OCI-LY7 (cell line): Measurements from ENCODE around the gene MAP1LC3B. TPM values are rescaled to one million over a fixed set of nuclear protein-coding genes. Genes with fewer than 3 reads are reported as not detected.

ENCODE experiments used
- BruUV-seq: library from RNA; stranded (reverse); fragments of 400-500 nt; replicated peaks from 2 replicates; lab custom pipeline; 2021; lab: Mats Ljungman, UMichigan
- CTCF ChIA-PET: fragments of 300-600 bp; sonication (Branson Sonifier 250); formaldehyde crosslinking; loops from one replicate; lab custom pipeline; 2022; ENCODE audit warnings: antibody characterized with exemption; ENCODE audit not compliant: unreplicated experiment; lab: Charles Lee
- POLR2A ChIA-PET: fragments of 300-600 bp; sonication (Branson Sonifier 250); formaldehyde crosslinking; loops from one replicate; lab custom pipeline; 2022; ENCODE audit warnings: antibody characterized with exemption; lab: Charles Lee
- DNase-seq: peaks from one replicate; pipeline ENCODE4 v3.0.0-alpha.2; 2015; ENCODE audit warnings: low spot score
- H2AFZ ChIP-seq: fragments of 200-600 bp; sonication (generic), shearing (Covaris generic); 2 replicates; pipeline ENCODE4 v1.6.1; 2014; ENCODE audit warnings: mild to moderate bottlenecking, antibody characterized with exemption, low read length, moderate library complexity
- H3K27ac ChIP-seq: fragments of 200-600 bp; sonication (generic); 2 replicates; pipeline ENCODE4 v1.5.1; 2014; ENCODE audit warnings: mixed run types, low read depth, mild to moderate bottlenecking, moderate library complexity, low read length, inconsistent platforms; ENCODE audit not compliant: poor library complexity, severe bottlenecking
- H3K36me3 ChIP-seq: fragments of 200-600 bp; sonication (generic); 2 replicates; pipeline ENCODE4 v1.6.1; 2014; ENCODE audit warnings: mild to moderate bottlenecking, antibody characterized with exemption, low read length, moderate library complexity, mixed read lengths; ENCODE audit not compliant: insufficient read depth
- H3K4me1 ChIP-seq: fragments of 200-600 bp; sonication (generic); 2 replicates; pipeline ENCODE4 v1.5.1; 2014; ENCODE audit warnings: mild to moderate bottlenecking, low read length; ENCODE audit not compliant: insufficient read depth, poor library complexity, severe bottlenecking
- H3K4me2 ChIP-seq: fragments of 200-600 bp; sonication (generic); 2 replicates; pipeline ENCODE4 v1.6.1; 2014; ENCODE audit warnings: mild to moderate bottlenecking, low read length
- H3K4me3 ChIP-seq: fragments of 200-600 bp; sonication (generic); 2 replicates; pipeline ENCODE4 v1.5.1; 2014; ENCODE audit warnings: mild to moderate bottlenecking, low read depth, low read length; ENCODE audit not compliant: poor library complexity, severe bottlenecking
- H3K79me2 ChIP-seq: fragments of 200-600 bp; sonication (generic); 2 replicates; pipeline ENCODE4 v1.6.1; 2016; ENCODE audit warnings: low read depth, mild to moderate bottlenecking, low read length, moderate library complexity, mixed read lengths; ENCODE audit not compliant: insufficient read depth
- H3K9me2 ChIP-seq: fragments of 200-600 bp; sonication (generic); 2 replicates; pipeline ENCODE4 v1.6.1; 2016; ENCODE audit warnings: mild to moderate bottlenecking, low read length, mixed read lengths; ENCODE audit not compliant: insufficient read depth
- H3K9me3 ChIP-seq: fragments of 200-600 bp; sonication (generic); 2 replicates; pipeline ENCODE4 v1.6.1; 2014; ENCODE audit warnings: mild to moderate bottlenecking, mixed run types, low read length, mixed read lengths
- H4K20me1 ChIP-seq: fragments of 200-600 bp; sonication (generic); 2 replicates; pipeline ENCODE4 v1.6.1; 2014; ENCODE audit warnings: mild to moderate bottlenecking, antibody characterized with exemption, low read length, moderate library complexity, mixed read lengths; ENCODE audit not compliant: insufficient read depth
- EZH2phosphoT487 ChIP-seq: fragments of 200-600 bp; sonication (generic); IDR thresholded peaks from 2 replicates; pipeline ENCODE4 v1.6.1; 2018; ENCODE audit warnings: low read depth, borderline replicate concordance, mild to moderate bottlenecking, mixed run types, antibody characterized with exemption, low read length, moderate library complexity, mixed read lengths
- intact Hi-C: fragments of 100-400 bp; cut with micrococcal nuclease; formaldehyde crosslinking; loops from one replicate; pipeline ENCODE4 v1.10.0; 2022; ENCODE audit not compliant: unreplicated experiment
- total RNA-seq, 2 experiments: library from RNA; depleted of rRNA in 1 of 2; stranded (reverse); fragments of >200 nt in 1 of 2; shearing (Covaris generic) in 1 of 2; gene quantifications; 2 replicates each; pipeline ENCODE4 v1.2.3, GENCODE V29; 2014 to 2022
- TF ChIP-seq, protein P1 (sequence below): fragments of 200-600 bp; sonication (generic); conservative IDR thresholded peaks from 2 replicates; pipeline ENCODE4 v1.5.1; 2014; ENCODE audit warnings: mild to moderate bottlenecking, antibody characterized with exemption, low read length, moderate library complexity, mixed read lengths

The MAP1LC3B gene
- total RNA-seq, 2 experiments from 2014 or later: 15.3 to 43.8 TPM

DNA sequence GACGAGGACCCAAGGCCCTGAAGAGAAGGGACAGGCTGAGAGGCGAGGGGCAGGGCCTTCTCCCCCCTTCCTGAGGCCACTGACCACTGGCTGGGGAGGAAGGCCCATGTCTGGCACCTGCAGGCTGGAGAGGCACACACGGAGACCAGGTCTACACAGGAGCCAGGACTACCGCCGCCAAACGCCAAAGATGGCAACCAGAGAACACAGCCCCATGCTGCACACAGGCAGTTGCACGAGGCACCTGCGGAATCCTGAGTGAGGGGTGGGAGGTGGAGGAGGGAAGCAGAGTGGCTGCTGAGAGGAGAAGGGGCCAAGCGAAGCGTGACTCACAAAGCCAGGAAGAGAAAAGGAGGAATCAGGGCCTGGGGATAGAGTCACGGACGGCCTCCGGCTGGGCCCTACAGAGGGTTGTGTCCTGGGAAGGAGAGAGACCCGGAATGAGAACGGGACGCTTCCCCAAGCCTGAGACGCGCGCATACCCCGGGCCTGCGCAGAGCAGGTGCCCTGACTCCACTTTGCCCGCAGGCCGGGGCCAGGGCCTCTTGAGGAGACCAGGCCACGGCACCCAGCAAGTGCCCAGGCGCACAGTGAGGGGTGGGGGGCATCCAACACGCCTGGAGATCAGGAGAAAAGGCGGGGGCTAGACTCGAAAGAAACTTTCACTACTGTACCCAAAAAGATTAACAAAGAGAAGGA lies 46.3 kb upstream of the MAP1LC3B start:
- CTCF ChIA-PET: no interaction called here
- Histone ChIP-seq H3K36me3 (peaks cover 28% of the 10 kb centered on the region), H4K20me1 (no peaks in the 10 kb centered on the region), H3K79me2 (no peaks in the 10 kb centered on the region), H2AFZ (no peak overlapping the region), H3K9me3 (no peaks in the 10 kb centered on the region), H3K4me1 (no peaks in the 10 kb centered on the region), H3K4me2 (no peak overlapping the region), H3K4me3 (no peak overlapping the region), H3K9me2 (no peaks in the 10 kb centered on the region), H3K27ac (no peak overlapping the region)
- no peak for DNase-seq
- POLR2A ChIA-PET: interaction anchor here (0.6 kb wide), 1 partner anchor 11 kb away, joined by 5 read pairs; no protein-coding TSS in a partner anchor
- BruUV-seq: no TSS peak
- intact Hi-C loops: no loop called here
- TF ChIP-seq, protein P1, sequence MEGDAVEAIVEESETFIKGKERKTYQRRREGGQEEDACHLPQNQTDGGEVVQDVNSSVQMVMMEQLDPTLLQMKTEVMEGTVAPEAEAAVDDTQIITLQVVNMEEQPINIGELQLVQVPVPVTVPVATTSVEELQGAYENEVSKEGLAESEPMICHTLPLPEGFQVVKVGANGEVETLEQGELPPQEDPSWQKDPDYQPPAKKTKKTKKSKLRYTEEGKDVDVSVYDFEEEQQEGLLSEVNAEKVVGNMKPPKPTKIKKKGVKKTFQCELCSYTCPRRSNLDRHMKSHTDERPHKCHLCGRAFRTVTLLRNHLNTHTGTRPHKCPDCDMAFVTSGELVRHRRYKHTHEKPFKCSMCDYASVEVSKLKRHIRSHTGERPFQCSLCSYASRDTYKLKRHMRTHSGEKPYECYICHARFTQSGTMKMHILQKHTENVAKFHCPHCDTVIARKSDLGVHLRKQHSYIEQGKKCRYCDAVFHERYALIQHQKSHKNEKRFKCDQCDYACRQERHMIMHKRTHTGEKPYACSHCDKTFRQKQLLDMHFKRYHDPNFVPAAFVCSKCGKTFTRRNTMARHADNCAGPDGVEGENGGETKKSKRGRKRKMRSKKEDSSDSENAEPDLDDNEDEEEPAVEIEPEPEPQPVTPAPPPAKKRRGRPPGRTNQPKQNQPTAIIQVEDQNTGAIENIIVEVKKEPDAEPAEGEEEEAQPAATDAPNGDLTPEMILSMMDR: no peak
- no peak for TF ChIP-seq EZH2phosphoT487

- H4K20me1 ChIP-seq: no peaks in the 10 kb centered on the region
- ChIA-PET POLR2A (no interaction called here), CTCF (no interaction called here)
- H3K9me3 ChIP-seq: no peaks in the 10 kb centered on the region
- intact Hi-C loops: no loop called here
- H3K27ac ChIP-seq: no peak overlapping the region
- H3K36me3 ChIP-seq: peaks cover 27% of the 10 kb centered on the region
- no peaks in the 10 kb centered on the region for H3K9me2 ChIP-seq
- BruUV-seq: no TSS peak
- no peaks in the 10 kb centered on the region for H3K79me2 ChIP-seq
- no peak for DNase-seq
- no peak overlapping the region for H3K4me3 ChIP-seq
- no peak overlapping the region for H3K4me2 ChIP-seq
- TF ChIP-seq, protein P1: no peak
- no peak for TF ChIP-seq EZH2phosphoT487
- H3K4me1 ChIP-seq: no peaks in the 10 kb centered on the region
- no peak overlapping the region for H2AFZ ChIP-seq
Observed at GRCh38 chr16:87346517-87347060, 45.5 kb upstream of the MAP1LC3B start.
